Measurements from ENCODE around the gene RIPOR2.

GRCh38 chr6:24972311-24972958, 36.7 kb upstream of the RIPOR2 start:
- TF ChIP-seq CTCF (tag by site-specific recombination; IDR thresholded peaks at IDR 0.05) (no peak), ZNF670 (tag by site-specific recombination; IDR thresholded peaks at IDR 0.05; ENCODE audit: low read depth) (no peak), ZNF394 (tag by site-specific recombination; IDR thresholded peaks at IDR 0.05; ENCODE audit: borderline replicate concordance) (no peak), ZNF843 (tag by site-specific recombination; IDR thresholded peaks at IDR 0.05) (no peak), SP3 (tag by site-specific recombination; IDR thresholded peaks at IDR 0.05) (no peak), ZNF146 (tag by site-specific recombination; IDR thresholded peaks at IDR 0.05) (no peak), ZNF10 (tag by site-specific recombination; IDR thresholded peaks at IDR 0.05) (no peak), TCF7L2 (IDR thresholded peaks at IDR 0.05; ENCODE audit: borderline replicate concordance, low read depth, low read length) (no peak), ZNF654 (tag by site-specific recombination; IDR thresholded peaks at IDR 0.05; ENCODE audit: low read depth) (no peak)

Data from HEK293 (cell line).